Measurements from ENCODE around the gene ZNF804A.

The ZNF804A gene

GRCh38 chr2:184611361-184612085 is 13.2 kb downstream of the ZNF804A start:
- DNase-seq: no peak

GRCh38 chr2:184620367-184620766 is 22.0 kb downstream of the ZNF804A start:
- DNase-seq: no peak

GRCh38 chr2:184624311-184624710 is 26.0 kb downstream of the ZNF804A start:
- DNase-seq: no peak

- DNase-seq: no peak
Measured at GRCh38 chr2:184628051-184628450, 29.7 kb downstream of the ZNF804A start.

- no peak for DNase-seq
Measured at GRCh38 chr2:184633726-184634125, 35.4 kb downstream of the ZNF804A start.

GRCh38 chr2:184637781-184638180 is 39.5 kb downstream of the ZNF804A start:
- no peak for DNase-seq

GRCh38 chr2:184644685-184645084 is 46.4 kb downstream of the ZNF804A start:
- no peak for DNase-seq

- DNase-seq: no peak
Measured at GRCh38 chr2:184646177-184646576, 47.8 kb downstream of the ZNF804A start.

- no peak for DNase-seq
Measured at GRCh38 chr2:184646593-184646992, 48.3 kb downstream of the ZNF804A start.

- DNase-seq: no peak
Measured at GRCh38 chr2:184654945-184655344, 56.6 kb downstream of the ZNF804A start.

- DNase-seq: no peak
Measured at GRCh38 chr2:184677171-184677570, 78.8 kb downstream of the ZNF804A start.

GRCh38 chr2:184679219-184680018 is 81.1 kb downstream of the ZNF804A start:
- no peak for DNase-seq

GRCh38 chr2:184680825-184681224 is 82.5 kb downstream of the ZNF804A start:
- DNase-seq: no peak

- no peak for DNase-seq
Measured at GRCh38 chr2:184681642-184682321, 83.5 kb downstream of the ZNF804A start.

GRCh38 chr2:184683911-184684310 is 85.6 kb downstream of the ZNF804A start:
- DNase-seq: no peak

GRCh38 chr2:184685999-184686841 is 87.9 kb downstream of the ZNF804A start:
- no peak for DNase-seq

GRCh38 chr2:184689638-184690037 is 91.3 kb downstream of the ZNF804A start:
- no peak for DNase-seq

- no peak for DNase-seq
Measured at GRCh38 chr2:184692141-184692734, 93.9 kb downstream of the ZNF804A start.

- no peak for DNase-seq
Measured at GRCh38 chr2:184696644-184697043, 98.3 kb downstream of the ZNF804A start.

- DNase-seq: no peak
Measured at GRCh38 chr2:184698476-184698875, 100.1 kb downstream of the ZNF804A start.

- no peak for DNase-seq
Measured at GRCh38 chr2:184721881-184722280, 123.6 kb downstream of the ZNF804A start.

GRCh38 chr2:184727813-184728212 is 129.5 kb downstream of the ZNF804A start:
- DNase-seq: no peak

Data from activated CD4-positive, alpha-beta T cell treated with anti-CD3 and anti-CD28 coated beads, Interleukin-10, Interleukin-2, amounts not matched to agents 100 ng/mL and 50 ng/mL, durations not matched to agents 16 hours and 8 hours (primary cell).